ENCODE measurements around the gene IBTK.

GRCh38 chr6:82142524-82142923 is 105.0 kb downstream of the IBTK start:
- TF ChIP-seq CTCF (conservative IDR thresholded peaks at IDR 0.05; ENCODE audit: low read length): no peak
- no peak for TF ChIP-seq EZH2phosphoT487 (IDR thresholded peaks at IDR 0.05; ENCODE audit: borderline replicate concordance)

Measured in Loucy (cell line).